Spleen (tissue), 7 donors: ENCODE results near the gene PPP5C.

ENCODE experiments used
- POLR2A ChIP-seq, 3 donors: fragments of 450-650 bp; IDR thresholded peaks; one replicate each; pipeline ENCODE4 v1.5.1; 2017; ENCODE audit warnings: antibody characterized with exemption in 3 of 3, mild to moderate bottlenecking in 1 of 3
- TF ChIP-seq, protein P1 (sequence below), 11 experiments: fragments of 200-600 bp in 7 of 11; fragments of 450-650 bp in 4 of 11; sonication (generic) in 4 of 11; IDR thresholded peaks in 8 of 11; conservative IDR thresholded peaks in 3 of 11; 1 replicate in 7 of 11; 2 replicates in 4 of 11; pipeline versions ENCODE4 v1.4.0 to v1.8.0; 2016 to 2021; ENCODE audit warnings: antibody characterized with exemption in 11 of 11, inconsistent platforms in 4 of 11, mild to moderate bottlenecking in 1 of 11
- donor health status: DM: no; HTN: no; CAD: no; lungs with moderate emphysema.
- donor health status: DM: no; HTN: no; CAD: no.
- donor health status: DM: no; HTN: no; CAD: no.

DNA sequence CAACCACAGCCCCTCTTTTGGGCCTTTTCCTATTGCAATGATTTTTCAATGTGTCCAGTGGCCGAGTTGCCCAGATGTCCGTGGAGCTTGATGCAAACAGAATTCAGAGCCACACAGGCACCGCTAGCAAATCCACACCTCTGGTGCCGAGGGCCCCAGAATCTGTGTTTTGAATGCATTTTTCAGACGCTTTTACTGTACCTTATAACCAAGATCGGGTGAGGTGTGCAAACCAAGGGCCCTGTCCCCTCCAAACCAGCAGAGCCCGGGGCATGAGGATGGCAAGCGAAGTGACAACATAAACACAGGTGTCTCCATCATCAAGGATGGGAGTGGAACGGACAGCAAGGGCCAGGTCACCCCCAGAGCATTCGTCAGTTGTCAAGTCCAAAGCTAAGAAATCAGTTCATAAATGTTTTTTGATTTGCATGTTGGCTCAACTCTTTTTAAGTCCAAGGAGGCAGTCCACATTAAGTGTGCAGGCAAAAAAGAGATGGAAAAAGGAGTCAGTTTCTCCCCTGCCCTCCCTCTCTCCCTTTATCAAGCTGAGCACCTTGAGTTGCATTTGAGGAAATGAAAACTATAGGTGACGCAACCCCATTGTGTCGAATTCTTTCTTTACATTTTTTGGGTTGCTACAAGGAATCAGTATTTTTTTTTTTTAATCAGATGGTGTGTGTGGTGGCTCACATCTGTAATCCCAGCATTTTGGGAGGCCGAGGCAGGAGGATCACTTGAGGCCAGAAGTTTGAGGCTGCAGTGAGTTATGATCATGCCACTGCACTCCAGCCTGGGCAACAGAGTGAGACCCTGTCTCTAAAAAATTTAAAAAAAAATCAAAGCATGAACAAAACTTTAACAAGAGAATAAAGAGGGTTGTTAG is 63.6 kb downstream of the PPP5C start:
- TF ChIP-seq, protein P1, sequence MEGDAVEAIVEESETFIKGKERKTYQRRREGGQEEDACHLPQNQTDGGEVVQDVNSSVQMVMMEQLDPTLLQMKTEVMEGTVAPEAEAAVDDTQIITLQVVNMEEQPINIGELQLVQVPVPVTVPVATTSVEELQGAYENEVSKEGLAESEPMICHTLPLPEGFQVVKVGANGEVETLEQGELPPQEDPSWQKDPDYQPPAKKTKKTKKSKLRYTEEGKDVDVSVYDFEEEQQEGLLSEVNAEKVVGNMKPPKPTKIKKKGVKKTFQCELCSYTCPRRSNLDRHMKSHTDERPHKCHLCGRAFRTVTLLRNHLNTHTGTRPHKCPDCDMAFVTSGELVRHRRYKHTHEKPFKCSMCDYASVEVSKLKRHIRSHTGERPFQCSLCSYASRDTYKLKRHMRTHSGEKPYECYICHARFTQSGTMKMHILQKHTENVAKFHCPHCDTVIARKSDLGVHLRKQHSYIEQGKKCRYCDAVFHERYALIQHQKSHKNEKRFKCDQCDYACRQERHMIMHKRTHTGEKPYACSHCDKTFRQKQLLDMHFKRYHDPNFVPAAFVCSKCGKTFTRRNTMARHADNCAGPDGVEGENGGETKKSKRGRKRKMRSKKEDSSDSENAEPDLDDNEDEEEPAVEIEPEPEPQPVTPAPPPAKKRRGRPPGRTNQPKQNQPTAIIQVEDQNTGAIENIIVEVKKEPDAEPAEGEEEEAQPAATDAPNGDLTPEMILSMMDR (IDR thresholded peaks at IDR 0.05 in 8 of 11, conservative IDR thresholded peaks at IDR 0.05 in 3 of 11), result no peak
- TF ChIP-seq POLR2A (IDR thresholded peaks at IDR 0.05), result no peak
